OCI-M1 (cell line): ENCODE measurements around the gene SYT11.
"Not testable (repeated sequence)": the region's sequence is repeated elsewhere in the genome, so short reads cannot be mapped to it uniquely, and the experiment has no call there.

Source experiments
- DNase-seq: peaks from one replicate; lab custom pipeline; 2025; lab: John Stamatoyannopoulos, UW

SYT11 gene

DNA sequence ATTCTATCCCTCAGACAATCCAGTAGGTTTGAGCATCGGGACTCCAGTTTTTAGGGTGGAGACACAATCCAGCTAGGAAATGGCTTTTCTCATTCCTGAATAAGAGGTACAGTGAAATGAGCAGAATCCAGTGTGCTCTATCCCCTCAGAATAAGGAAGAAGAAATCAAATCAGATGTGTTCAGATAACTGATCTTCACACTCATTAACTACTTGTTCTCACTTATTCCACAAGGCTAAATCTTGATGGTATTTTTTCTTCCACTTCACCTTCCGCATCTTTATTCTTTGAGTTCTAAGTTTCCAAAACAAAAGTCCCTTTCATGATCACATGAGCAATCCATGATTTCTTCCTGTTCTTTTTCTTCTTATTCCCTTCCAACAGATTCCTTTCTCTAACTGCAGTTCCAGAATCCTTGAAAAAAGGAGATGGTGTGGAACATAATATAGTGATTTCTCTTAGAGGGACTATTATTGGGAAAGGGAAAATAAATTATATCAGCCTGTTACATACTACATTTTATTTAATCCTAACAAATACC, 1.7 kb downstream of the SYT11 start:
- no peak for DNase-seq

- DNase-seq, result no peak
Observed at GRCh38 chr1:155861896-155862295, 2.5 kb downstream of the SYT11 start.

DNA sequence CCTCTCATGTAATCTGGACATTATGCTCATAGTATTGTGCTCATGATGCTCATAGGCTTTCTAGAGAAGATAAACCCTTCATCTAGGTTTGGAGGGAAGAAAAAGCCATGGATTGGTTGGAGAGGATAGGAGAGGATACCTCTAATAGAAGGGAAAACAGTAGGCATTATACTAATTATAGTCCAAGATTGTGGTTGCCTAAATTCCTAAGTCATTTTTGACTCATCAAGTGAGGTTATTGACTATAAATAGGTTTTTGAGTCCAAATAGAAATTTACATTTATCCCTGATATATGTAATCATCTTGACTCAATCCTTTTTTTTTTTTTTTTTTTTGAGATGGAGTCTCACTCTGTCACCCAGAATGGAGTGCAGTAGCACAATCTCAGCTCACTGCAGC, 5.0 kb downstream of the SYT11 start:
- DNase-seq, result no peak

DNA sequence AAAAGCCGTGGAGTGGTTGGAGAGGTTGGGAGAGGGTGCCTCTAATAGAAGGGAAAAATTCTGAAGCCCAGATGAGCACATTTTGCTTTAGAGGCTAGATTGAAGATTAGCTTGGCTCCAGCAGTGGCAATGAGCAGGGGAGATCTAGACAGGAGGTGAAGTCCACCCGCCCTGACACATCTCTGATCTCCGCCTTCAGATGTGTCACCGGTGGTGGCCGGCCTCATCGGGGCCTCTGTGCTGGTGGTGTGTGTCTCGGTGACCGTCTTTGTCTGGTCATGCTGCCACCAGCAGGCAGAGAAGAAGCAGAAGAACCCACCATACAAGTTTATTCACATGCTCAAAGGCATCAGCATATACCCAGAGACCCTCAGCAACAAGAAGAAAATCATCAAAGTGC, 8.4 kb downstream of the SYT11 start:
- DNase-seq, result no peak

DNA sequence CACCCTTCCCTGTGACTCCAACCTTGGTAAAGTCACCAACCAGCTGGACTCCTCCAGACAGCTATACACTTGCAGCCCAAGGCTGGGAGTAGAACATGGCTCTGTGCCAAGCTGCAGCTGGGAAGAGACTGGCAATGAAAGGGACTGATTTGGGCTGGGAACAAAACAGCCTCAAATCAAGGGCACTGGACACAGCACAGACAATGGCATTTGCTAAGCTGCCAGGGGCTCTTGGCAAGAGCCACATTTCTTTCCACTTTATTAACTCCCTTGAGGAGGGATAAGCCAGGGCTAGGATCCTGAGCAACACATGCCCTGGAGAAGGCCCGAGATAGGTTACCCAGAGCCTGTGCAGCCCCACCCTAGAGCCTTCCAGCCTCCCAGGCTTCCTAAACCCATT, 12.0 kb downstream of the SYT11 start:
- no peak for DNase-seq

GRCh38 chr1:155872527-155872926, 13.2 kb downstream of the SYT11 start:
- DNase-seq, result no peak

- DNase-seq, result no peak
Observed at GRCh38 chr1:155873860-155874259, 14.5 kb downstream of the SYT11 start.

DNA sequence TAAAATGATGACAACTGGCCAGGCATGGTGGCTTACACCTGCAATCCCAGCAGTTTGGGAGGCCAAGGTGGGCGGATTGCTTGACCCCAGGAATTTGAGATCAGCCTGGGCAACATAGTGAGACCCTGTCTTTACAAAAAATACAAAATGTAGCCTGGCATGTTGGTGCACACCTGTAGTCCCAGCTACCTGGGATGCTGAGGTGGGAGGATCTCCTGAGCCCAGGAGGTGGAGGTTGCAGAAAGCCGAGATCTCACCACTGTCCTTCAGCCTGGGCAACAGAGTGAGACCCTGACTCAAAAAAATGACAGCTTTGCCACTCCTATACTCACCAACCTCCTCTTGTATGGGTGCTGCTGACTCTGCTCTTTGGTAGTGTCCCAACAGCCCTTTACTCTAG, 18.6 kb downstream of the SYT11 start:
- no peak for DNase-seq

GRCh38 chr1:155880251-155880650, 20.9 kb downstream of the SYT11 start:
- no peak for DNase-seq

- DNase-seq, result no peak
Observed at GRCh38 chr1:155880950-155881349, 21.6 kb downstream of the SYT11 start.

GRCh38 chr1:155882235-155882634, 22.9 kb downstream of the SYT11 start:
- no peak for DNase-seq

DNA sequence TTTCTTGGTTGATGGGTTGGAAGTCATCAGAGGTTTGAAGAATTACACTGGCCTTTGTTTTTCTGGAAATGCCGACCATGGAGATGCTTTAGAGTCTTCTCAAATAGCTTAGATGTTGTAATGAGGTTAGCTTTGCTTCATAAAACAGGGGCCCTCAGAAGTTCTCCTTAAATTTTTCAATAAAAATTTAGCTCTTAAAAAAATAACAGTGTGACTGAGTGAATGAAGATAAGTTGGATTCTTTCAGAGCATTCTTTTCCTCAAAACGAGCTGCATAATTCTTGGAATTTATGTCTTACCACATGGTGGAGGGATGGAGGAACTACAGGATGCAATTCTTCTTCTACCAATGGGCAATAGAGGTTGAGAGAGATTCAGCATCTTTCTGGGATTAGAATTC, 23.4 kb downstream of the SYT11 start:
- no peak for DNase-seq

DNA sequence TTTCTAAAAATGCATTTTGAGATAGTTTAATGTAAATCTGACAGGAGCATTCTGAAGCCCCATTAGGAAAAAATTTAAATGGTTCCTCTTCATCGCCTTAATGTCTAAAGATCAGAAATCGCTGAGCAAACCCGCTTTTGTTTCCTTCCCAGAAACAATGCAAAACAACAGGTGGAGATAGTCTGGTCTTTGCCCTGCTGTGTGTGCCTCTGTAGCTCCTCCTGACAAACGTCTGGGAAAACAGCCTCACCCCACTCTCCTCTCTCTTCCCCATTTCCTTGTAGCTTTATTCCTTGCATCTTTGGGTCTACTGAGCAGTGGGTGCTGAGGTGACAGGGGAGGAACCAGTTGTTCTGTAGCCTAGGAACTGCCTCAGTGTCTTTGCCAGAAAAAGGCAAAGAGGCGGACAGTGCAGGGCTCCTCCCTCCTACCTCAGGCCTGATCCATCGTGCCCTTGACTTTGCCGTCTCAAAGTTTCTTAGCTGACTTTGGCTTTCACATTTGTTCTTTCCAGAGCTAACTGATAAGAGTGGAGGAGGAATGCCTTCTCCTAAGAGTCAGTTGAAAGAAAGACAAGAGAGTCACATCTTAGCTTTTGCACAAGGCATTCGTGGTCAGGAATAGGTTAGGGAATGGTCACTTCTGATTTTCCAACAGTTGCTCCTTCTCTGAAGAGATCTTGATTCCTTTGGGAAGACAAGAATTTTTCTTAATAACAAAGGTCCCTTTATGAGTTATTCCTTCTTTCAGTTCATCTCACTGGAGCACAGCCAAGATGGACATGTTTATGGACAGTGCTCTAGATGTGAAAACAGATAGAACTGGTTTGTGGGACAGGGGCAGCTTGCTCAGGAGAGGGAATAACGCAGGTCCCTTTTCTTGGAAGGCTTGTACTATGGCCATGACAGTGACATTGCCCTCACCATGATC, 24.9 kb downstream of the SYT11 start:
- DNase-seq, result peak; percentile 55

- no peak for DNase-seq
Observed at GRCh38 chr1:155884982-155885381, 25.6 kb downstream of the SYT11 start.

GRCh38 chr1:155888481-155888880, 29.1 kb downstream of the SYT11 start:
- DNase-seq, result no peak

GRCh38 chr1:155889566-155889965, 30.2 kb downstream of the SYT11 start:
- DNase-seq, result no peak

DNA sequence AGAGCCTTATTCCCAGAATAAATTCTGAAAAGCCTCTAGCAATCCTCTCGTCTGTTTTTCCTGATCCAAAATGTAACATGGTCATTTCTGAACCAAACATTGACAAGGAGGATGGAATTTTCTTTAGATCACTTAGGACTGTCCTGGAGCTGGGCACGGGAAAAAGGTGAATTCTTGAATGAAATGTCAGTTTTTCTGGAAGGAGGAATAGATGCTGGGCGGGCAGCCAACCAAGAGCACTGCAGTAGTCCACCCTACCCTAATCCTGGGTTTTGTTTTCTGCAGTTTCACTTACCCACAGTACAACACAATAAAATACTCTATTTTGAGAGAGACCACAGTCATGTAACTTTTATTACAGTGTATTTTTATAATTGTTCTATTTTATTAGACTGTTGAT, 30.9 kb downstream of the SYT11 start:
- DNase-seq, result no peak

GRCh38 chr1:155892796-155893195, 33.4 kb downstream of the SYT11 start:
- no peak for DNase-seq

DNA sequence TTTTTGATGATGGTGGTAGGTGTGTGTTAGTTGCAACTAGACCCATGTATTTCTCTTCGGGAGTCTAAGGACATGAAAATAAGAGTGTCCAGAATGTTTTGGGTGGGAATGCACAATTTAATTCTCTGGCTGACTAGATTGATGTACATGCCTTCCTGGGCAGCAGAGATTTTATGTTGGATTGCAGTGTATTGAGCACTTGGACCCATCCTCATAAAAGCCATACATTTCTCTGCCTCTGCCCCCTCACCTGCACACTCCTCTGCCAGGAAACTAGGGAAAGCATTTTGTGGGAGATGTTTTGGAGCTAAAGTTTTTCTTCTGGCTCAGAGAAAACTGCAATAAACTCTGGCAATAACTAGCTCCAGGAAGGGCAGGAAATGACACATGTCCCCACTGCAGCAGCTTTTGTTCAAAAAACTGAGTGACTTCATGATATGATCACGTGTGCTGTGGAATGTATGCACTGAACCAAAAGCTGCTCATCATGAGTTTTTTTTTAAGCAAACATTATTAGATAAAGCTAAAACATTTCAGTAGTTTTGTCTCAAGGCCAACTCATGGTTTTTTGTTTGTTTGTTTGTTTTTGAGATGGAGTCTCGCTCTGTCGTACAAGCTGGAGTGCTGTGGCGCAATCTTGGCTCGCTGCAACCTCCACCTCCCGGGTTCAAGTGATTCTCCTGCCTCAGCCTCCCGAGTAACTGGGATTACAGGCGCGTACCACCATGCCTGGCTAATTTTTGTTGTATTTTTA, 34.2 kb downstream of the SYT11 start:
- DNase-seq, result peak; percentile 20

DNA sequence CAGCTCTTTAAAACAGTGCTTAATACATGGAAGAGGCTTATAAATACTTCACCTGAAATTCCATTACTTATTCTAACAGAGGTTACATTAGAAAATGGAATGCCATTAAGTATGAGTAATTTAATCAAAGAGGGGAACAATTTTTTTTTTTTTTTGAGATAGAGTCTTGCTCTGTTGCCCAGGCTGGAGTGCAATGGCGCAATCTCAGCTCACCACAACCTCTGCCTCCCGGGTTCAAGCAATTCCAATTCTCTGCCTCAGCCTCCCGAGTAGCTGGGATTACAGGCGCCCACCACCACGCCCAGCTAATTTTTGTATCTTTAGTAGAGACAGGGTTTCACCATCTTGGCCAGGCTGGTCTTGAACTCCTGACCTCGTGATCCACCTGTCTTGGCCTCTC, 36.2 kb downstream of the SYT11 start:
- DNase-seq, result not testable (repeated sequence)

GRCh38 chr1:155896476-155896875, 37.1 kb downstream of the SYT11 start:
- DNase-seq, result not testable (repeated sequence)

GRCh38 chr1:155897746-155898145, 38.4 kb downstream of the SYT11 start:
- no peak for DNase-seq

DNA sequence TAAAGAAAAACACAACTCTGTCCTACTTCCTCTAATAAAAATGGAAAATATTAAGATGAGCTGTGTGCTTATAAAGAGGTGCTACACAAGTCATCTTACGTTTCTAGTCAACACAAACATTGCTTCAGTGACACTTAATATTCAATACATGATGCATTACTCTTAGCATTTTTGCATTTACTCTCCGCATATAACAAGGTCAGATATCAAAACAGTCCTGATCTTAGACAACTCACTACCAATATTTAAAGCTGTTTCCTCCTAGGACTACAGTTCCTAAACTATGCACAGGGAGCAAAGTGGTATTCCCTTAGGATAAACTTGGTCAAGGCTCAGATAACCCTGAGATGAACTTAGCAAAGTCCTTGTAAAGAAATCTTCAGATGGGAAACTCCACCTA, 39.5 kb downstream of the SYT11 start:
- no peak for DNase-seq
